ENCODE data around the gene LIPG.

GRCh38 chr18:49591775-49592174 is 29.9 kb downstream of the LIPG start:
- TF ChIP-seq TFCP2L1 (CRISPR knock-in tag; IDR thresholded peaks at IDR 0.05) (no peak), KDM1A (IDR thresholded peaks at IDR 0.05; ENCODE audit: low read depth) (no peak), CTCF (IDR thresholded peaks at IDR 0.05) (no peak), POLR2A (IDR thresholded peaks at IDR 0.05; ENCODE audit: low read length) (no peak), JUN (IDR thresholded peaks at IDR 0.05) (no peak), SREBF2 (IDR thresholded peaks at IDR 0.05) (no peak)

Measured in A549 (cell line).